HepG2 (cell line): ENCODE data around the gene GOT2. TPM values are rescaled to one million over a fixed set of nuclear protein-coding genes. Genes with fewer than 3 reads are reported as not detected.

Source experiments
- CBX5 ChIP-seq: sonication (generic); formaldehyde crosslinking; IDR thresholded peaks from 2 replicates; pipeline ENCODE4 v1.4.0; 2020; ENCODE audit warnings: missing genetic modification reagents, borderline replicate concordance
- CENPT ChIP-seq: sonication (generic); formaldehyde crosslinking; IDR thresholded peaks from 2 replicates; pipeline ENCODE4 v1.8.0; 2022; ENCODE audit warnings: low read depth, mild to moderate bottlenecking, moderate library complexity, missing genetic modification reagents
- ERF ChIP-seq: IDR thresholded peaks from 2 replicates; pipeline ENCODE4 v1.6.1; 2018; ENCODE audit warnings: missing biosample characterization, missing genetic modification reagents
- GATAD1 ChIP-seq: IDR thresholded peaks from 2 replicates; pipeline ENCODE4 v1.6.1; 2016; ENCODE audit warnings: missing genetic modification reagents, missing compliant biosample characterization
- HBP1 ChIP-seq: IDR thresholded peaks from 2 replicates; pipeline ENCODE4 v1.6.1; 2016; ENCODE audit warnings: low read depth, control low read depth
- HDAC2 ChIP-seq: sonication (generic); formaldehyde crosslinking; IDR thresholded peaks from 2 replicates; pipeline ENCODE4 v1.4.0; 2020; ENCODE audit warnings: missing genetic modification reagents
- IKZF5 ChIP-seq: IDR thresholded peaks from 2 replicates; pipeline ENCODE4 v1.6.1; 2018; ENCODE audit warnings: missing genetic modification reagents, mild to moderate bottlenecking, missing compliant biosample characterization
- ISL2 ChIP-seq: sonication (generic); formaldehyde crosslinking; IDR thresholded peaks from 2 replicates; pipeline ENCODE4 v1.5.0; 2020; ENCODE audit warnings: missing genetic modification reagents
- LBX2 ChIP-seq: sonication (generic); formaldehyde crosslinking; IDR thresholded peaks from 2 replicates; pipeline ENCODE4 v1.5.0; 2020; ENCODE audit warnings: missing genetic modification reagents, mild to moderate bottlenecking, borderline replicate concordance
- MEIS2 ChIP-seq: sonication (generic); formaldehyde crosslinking; IDR thresholded peaks from 2 replicates; pipeline ENCODE4 v1.9.0; 2021; ENCODE audit warnings: mild to moderate bottlenecking, missing genetic modification reagents
- NFATC3 ChIP-seq: sonication (generic); formaldehyde crosslinking; IDR thresholded peaks from 2 replicates; pipeline ENCODE4 v1.5.1; 2020; ENCODE audit warnings: mild to moderate bottlenecking, missing genetic modification reagents
- NFE2L2 ChIP-seq: fragments of 150-350 bp; IDR thresholded peaks from 2 replicates; pipeline ENCODE4 v1.6.1; 2014; ENCODE audit warnings: low read length
- RBAK ChIP-seq: sonication (generic); formaldehyde crosslinking; IDR thresholded peaks from 2 replicates; pipeline ENCODE4 v1.5.1; 2020; ENCODE audit warnings: mild to moderate bottlenecking, missing genetic modification reagents
- SRSF1 ChIP-seq: fragments of 200-400 bp; formaldehyde crosslinking; optimal IDR thresholded peaks from 2 replicates; pipeline ENCODE3; 2017; ENCODE audit warnings: mild to moderate bottlenecking, low read depth, low read length, moderate library complexity
- ZBED4 ChIP-seq: sonication (generic); formaldehyde crosslinking; IDR thresholded peaks from 2 replicates; pipeline ENCODE4 v1.4.0; 2020; ENCODE audit warnings: missing genetic modification reagents, borderline replicate concordance
- ZNF224 ChIP-seq: sonication (generic); formaldehyde crosslinking; IDR thresholded peaks from 2 replicates; pipeline ENCODE4 v1.5.0; 2020; ENCODE audit warnings: mild to moderate bottlenecking, missing genetic modification reagents
- ZNF512B ChIP-seq: sonication (generic); formaldehyde crosslinking; IDR thresholded peaks from 2 replicates; pipeline ENCODE4 v1.5.1; 2020; ENCODE audit warnings: missing genetic modification reagents, mild to moderate bottlenecking, borderline replicate concordance
- ZNF563 ChIP-seq: sonication (generic); formaldehyde crosslinking; IDR thresholded peaks from 2 replicates; pipeline ENCODE4 v1.8.0; 2022; ENCODE audit warnings: mild to moderate bottlenecking, moderate library complexity, missing genetic modification reagents
- ZNF564 ChIP-seq: sonication (generic); formaldehyde crosslinking; IDR thresholded peaks from 2 replicates; pipeline ENCODE4 v1.8.1; 2023; ENCODE audit warnings: mild to moderate bottlenecking, missing genetic modification reagents
- ZNF792 ChIP-seq: IDR thresholded peaks from 2 replicates; pipeline ENCODE4 v1.6.1; 2016
- polyA plus RNA-seq, 8 experiments: library from polyadenylated mRNA; depleted of rRNA in 3 of 8; stranded (reverse) in 7 of 8; unstranded in 1 of 8; fragments of >200 nt; fragmentation: Illumina TruSeq in 4 of 8; extraction: Trizol in 4 of 8; gene quantifications; 2 replicates each; pipeline versions ENCODE4 v1.2.1 to v1.2.3, GENCODE V29; 2011 to 2016; ENCODE audit warnings: low read depth in 4 of 8, missing spikeins in 1 of 8, mixed read lengths in 1 of 8; ENCODE audit not compliant: insufficient read depth in 1 of 8
- total RNA-seq, 5 experiments: library from RNA; depleted of rRNA; stranded (reverse); fragments of >200 nt; fragmentation: Illumina TruSeq; extraction: Trizol; gene quantifications; 2 replicates each; pipeline ENCODE4 v1.2.3, GENCODE V29; 2016; ENCODE audit warnings: low read depth in 1 of 5

The GOT2 gene
- total and polyA plus RNA-seq, 2 of the 13 experiments (the other 11 are each of a cell fraction or from before 2014, with no cell fraction given): 32.6 to 121 TPM

DNA sequence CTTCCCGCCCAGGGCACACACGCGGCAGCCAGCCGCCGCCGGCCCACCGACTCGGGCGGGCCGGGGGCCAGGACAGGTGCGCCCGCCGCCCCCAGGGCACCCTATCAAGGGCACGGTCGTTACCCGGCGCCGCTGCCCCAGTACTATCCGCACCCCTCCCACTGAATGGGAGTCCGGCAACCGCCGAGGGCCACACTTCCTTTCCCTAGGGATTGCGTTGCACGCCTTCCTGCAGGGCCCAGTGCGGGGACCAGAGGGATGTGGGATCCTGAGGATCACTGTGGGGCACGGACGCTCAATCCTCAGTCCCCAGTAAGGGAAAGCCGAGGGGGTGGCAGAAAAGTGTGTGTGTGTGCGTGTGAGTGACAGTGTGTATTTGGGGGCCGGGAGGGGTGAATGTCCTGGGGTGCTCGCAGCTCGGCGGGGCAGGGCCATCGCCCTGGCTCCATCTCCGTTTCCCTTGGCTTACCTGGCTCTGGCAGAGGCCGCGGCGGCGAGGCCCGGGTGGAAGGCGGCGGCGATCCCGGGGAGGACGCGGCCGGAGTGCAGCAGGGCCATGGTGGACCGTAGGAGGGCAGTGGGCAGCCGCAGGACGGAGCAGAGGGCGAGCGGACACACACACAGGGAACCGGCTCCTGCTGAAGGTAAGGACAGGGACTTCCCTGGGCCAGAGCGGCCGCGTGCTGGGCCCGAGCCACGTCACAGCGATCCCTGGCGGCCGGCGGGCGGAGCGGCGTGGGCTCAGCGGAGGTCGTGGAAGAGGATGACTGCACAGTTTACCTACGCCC is at the start of gene GOT2 (continued):
- TF ChIP-seq ZBED4 (CRISPR knock-in tag) (peak; percentile 92; the same call in 1 of the 2 replicates), RBAK (peak; percentile 36; the same call in 1 of the 2 replicates), ZNF512B (CRISPR knock-in tag) (peak; percentile 95), SRSF1 (no peak), NFATC3 (CRISPR knock-in tag) (0 out of 2 replicates have a peak, but pooled peaks have one; percentile 84), LBX2 (0 out of 2 replicates have a peak, but pooled peaks have one; percentile 90), ISL2 (CRISPR knock-in tag) (peak; percentile 80), HBP1 (CRISPR knock-in tag) (peak; percentile 97), HDAC2 (peak; percentile 96), CBX5 (CRISPR knock-in tag) (peak; percentile 98), ZNF563 (CRISPR knock-in tag) (no peak; the same call in 1 of the 2 replicates), ZNF564 (CRISPR knock-in tag) (peak; percentile 91), CENPT (CRISPR knock-in tag) (no peak; the same call in 1 of the 2 replicates), GATAD1 (CRISPR knock-in tag) (peak; percentile 93), ZNF224 (CRISPR knock-in tag) (peak; percentile 35; the same call in 1 of the 2 replicates), ZNF792 (CRISPR knock-in tag) (peak; percentile 89), IKZF5 (CRISPR knock-in tag) (peak; percentile 93), NFE2L2 (peak; percentile 63; the same call in 1 of the 2 replicates), ERF (CRISPR knock-in tag) (peak; percentile 93), MEIS2 (CRISPR knock-in tag) (peak; percentile 67)
